OCI-LY1 (cell line): Measurements from ENCODE around the gene PKN1.

Source experiments
- EZH2 ChIP-seq: fragments of 200-600 bp; sonication (generic), shearing (Covaris generic); IDR thresholded peaks from 2 replicates; pipeline ENCODE4 v1.8.0; 2017; ENCODE audit warnings: borderline replicate concordance, mixed run types, mild to moderate bottlenecking, antibody characterized with exemption, low read length, moderate library complexity, mixed read lengths
- TF ChIP-seq, protein P1 (sequence below): fragments of 200-600 bp; sonication (generic), shearing (Covaris generic); IDR thresholded peaks from 2 replicates; pipeline ENCODE4 v1.5.1; 2017; ENCODE audit warnings: mild to moderate bottlenecking, antibody characterized with exemption, low read length, moderate library complexity, mixed read lengths

DNA sequence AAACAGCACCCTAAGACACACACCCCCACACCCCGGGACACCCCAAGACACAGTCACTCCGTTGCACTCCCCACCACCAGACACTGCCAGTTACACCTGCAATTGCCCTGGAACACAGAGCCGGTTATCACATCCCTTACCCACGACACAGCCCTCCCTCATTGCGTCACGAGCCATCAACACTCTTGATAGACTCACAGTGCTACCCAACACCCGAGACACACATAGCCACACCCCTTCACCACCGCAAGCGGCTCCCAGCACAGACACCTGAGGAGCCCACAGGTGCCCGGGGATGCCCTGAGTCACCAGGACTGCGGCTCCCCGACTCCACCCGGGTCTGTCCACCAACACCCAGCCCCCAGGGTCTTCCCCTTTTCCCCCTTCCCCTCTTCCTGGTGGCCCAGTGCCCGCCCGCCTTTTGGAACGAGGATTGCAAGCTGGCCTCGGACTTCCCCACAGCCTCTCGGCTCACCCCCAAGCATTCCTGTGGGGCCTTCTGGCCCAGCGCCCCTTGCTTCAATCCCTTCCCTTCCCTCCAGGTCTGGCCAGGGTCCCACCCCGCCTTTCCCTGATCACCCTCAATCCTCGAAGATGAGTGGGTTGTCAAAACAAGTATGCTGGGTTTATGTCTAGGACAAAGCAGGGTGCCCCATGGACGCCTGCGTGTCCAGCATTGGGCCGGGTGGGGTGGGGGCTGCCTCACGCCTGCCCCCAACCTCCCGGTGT lies 43.7 kb downstream of the PKN1 start:
- TF ChIP-seq, protein P1, sequence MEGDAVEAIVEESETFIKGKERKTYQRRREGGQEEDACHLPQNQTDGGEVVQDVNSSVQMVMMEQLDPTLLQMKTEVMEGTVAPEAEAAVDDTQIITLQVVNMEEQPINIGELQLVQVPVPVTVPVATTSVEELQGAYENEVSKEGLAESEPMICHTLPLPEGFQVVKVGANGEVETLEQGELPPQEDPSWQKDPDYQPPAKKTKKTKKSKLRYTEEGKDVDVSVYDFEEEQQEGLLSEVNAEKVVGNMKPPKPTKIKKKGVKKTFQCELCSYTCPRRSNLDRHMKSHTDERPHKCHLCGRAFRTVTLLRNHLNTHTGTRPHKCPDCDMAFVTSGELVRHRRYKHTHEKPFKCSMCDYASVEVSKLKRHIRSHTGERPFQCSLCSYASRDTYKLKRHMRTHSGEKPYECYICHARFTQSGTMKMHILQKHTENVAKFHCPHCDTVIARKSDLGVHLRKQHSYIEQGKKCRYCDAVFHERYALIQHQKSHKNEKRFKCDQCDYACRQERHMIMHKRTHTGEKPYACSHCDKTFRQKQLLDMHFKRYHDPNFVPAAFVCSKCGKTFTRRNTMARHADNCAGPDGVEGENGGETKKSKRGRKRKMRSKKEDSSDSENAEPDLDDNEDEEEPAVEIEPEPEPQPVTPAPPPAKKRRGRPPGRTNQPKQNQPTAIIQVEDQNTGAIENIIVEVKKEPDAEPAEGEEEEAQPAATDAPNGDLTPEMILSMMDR = no peak
- TF ChIP-seq EZH2 = no peak
